DOHH2 (cell line): Measurements from ENCODE around the gene P2RX7.

Experiments used
- EZH2phosphoT487 ChIP-seq: fragments of 200-600 bp; sonication (generic); IDR thresholded peaks from 2 replicates; pipeline ENCODE4 v1.6.1; 2017; ENCODE audit warnings: borderline replicate concordance, mild to moderate bottlenecking, antibody characterized with exemption, low read length, moderate library complexity, mixed read lengths
- TF ChIP-seq, protein P1 (sequence below): fragments of 200-600 bp; sonication (generic); IDR thresholded peaks from one replicate; pipeline ENCODE4 v1.5.1; 2014; ENCODE audit warnings: antibody characterized with exemption, mild to moderate bottlenecking, low read depth, low read length; ENCODE audit not compliant: poor library complexity, severe bottlenecking

DNA sequence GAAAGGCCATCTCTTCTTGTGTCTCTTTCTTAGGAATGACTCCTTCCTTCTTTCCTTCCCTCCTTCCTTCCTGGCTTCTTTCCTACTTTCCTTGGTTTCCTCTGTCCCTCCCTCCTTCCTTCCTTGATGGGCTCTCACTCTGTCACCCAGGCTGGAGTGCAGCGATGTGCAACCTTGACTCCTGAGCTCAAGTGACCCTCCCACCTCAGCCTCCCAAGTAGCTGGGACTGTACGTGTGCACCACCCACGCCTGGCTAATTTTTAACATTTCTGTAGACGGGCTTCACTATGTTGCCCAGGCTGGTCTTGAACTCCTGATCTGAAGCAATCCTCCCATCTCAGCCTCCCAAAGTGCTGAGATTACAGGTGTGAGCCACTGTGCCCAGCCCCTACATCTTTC is 10.9 kb upstream of the P2RX7 start:
- TF ChIP-seq, protein P1, sequence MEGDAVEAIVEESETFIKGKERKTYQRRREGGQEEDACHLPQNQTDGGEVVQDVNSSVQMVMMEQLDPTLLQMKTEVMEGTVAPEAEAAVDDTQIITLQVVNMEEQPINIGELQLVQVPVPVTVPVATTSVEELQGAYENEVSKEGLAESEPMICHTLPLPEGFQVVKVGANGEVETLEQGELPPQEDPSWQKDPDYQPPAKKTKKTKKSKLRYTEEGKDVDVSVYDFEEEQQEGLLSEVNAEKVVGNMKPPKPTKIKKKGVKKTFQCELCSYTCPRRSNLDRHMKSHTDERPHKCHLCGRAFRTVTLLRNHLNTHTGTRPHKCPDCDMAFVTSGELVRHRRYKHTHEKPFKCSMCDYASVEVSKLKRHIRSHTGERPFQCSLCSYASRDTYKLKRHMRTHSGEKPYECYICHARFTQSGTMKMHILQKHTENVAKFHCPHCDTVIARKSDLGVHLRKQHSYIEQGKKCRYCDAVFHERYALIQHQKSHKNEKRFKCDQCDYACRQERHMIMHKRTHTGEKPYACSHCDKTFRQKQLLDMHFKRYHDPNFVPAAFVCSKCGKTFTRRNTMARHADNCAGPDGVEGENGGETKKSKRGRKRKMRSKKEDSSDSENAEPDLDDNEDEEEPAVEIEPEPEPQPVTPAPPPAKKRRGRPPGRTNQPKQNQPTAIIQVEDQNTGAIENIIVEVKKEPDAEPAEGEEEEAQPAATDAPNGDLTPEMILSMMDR, result no peak
- no peak for TF ChIP-seq EZH2phosphoT487
